Activated T-helper 1 cell treated with Interleukin-2 at 50 U/mL for 16 hours (primary cell): ENCODE measurements around the gene FAM162B.
"Not testable (repeated sequence)": the region's sequence is repeated elsewhere in the genome, so short reads cannot be mapped to it uniquely, and the experiment has no call there.

Source experiments
- DNase-seq: peaks from one replicate; pipeline ENCODE4 v3.0.0-alpha.2; 2020; ENCODE audit warnings: low read depth

FAM162B gene

DNA sequence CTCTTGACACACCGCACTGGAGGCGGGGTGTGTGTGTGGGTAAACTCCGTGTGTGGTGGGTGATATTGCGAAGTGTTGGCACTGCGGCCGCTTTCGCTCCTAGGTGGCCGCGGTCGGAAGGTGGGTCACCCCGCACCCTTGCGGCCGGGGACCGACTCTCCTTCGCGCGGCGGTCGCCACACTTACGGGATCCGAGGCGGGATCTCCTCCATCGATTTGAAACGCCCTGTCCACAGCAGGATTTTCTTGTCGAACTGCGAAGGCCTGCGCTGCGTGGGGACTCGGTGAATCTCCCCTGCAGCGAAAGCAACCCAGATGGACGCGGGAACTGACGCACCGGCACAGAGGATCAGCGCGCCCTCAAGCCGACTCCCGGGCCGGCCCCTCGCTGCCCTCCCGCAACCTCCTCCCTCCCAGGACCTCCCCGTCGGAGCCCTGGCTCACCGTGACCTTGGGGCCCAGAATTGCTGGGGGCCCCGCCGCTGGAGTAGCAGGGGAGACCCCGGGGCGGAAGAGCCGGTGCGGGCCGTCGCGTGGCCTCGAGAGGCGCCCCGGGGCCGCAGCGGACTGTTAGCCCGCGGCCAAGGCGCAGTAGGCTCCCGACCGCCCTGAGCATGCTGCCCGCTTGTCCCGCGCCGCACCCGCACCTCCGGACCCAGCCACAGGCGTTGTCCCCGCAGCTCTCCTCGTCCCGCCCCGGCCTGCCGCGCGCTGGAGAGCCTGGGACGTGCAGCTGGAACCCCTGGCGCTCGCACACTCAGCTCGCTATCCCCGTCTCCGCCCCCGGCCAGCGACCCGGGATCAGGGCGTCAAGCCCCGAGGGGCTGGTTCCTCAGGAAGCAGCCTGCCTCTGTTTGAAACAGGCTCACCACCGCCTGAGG lies at the start of gene FAM162B:
TSS of gene FAM162B (minus strand) at position 759 of the 881 bp plus-strand sequence. CDS start at position 616, 143 bp downstream.
- no peak for DNase-seq

DNA sequence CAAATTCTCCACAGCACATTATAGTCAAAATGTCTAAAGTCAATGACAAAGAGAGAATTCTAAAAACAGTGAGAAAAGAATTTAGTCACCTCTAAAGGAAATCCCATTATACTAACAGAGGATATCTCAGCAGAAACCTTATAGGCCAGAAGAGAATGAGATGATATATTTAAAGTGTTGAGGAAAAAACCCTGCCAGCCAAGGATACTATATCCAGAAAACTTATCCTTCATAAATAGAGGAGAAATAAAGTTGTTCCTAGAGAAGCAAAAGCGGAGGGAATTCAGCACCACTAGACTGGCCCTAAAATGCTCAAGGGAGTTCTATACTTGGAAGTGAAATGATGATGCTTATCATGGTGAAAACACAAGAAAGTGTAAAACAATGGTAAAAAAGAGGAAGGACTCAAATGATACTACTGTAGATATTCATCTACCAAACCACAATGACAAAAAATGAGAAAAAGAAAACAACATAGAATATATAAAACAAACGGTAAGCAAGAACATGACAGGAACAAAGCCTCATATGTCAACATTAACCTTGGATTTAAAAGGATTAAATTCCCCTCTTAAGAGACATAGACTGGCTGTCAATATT lies 46.6 kb upstream of the FAM162B start:
- DNase-seq, result no peak

DNA sequence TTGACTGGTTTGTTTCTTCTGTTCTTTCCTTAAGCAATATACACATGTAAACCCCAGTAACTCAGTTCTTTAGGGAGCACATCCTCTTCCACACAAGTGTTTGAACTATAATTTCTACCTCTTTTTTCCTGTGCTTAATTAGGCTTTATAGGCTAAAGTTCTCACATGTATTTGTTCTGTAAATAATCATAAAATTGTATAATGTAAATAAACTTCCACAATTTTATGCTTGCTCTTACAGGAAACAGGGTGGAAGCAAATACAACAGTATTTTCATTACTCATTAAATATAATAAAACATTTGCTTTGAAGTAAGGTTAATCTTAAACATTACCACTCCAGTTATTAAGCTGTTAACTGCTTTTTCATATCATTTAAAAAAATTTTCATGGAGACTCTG lies 36.5 kb upstream of the FAM162B start:
- DNase-seq, result no peak

DNA sequence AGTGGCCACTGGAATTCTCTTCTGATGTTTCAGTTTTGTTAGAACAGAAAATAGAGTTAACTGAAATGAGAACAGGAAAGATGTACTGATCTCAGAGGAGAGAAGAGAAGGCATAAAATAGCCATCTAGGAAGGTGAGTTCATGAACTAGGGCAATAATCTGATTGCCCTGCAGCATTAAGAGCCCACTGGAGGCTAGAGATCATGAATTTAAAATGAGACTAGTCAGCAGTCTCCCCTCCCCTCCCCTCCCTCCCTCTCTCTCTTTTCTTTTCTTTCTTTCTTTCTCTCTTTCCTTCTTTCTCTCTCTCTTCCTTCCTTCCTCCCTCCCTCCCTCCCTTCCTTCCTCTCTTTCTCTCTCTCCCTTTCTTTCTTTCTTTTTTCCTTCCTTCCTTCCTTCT lies 34.4 kb upstream of the FAM162B start:
- DNase-seq, result no peak

DNA sequence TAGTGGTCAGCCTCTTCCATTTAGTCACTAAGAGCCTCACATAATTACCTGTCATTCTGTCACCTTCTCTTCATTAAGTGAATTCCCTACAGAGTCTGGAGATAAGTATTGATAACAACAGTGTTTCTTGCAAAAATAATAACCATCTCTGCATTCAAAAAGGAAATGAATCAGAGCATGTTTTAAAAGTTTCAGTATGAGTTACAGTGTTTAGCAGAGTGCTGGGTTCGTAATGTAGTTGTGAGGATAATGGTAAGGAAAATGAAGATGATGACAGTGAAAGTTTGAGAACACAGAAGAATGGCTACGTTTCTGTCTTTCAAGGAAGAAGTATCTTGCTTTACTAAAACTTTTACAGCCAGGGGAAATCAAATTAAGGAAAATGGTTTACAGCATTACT lies 32.1 kb upstream of the FAM162B start:
- no peak for DNase-seq

DNA sequence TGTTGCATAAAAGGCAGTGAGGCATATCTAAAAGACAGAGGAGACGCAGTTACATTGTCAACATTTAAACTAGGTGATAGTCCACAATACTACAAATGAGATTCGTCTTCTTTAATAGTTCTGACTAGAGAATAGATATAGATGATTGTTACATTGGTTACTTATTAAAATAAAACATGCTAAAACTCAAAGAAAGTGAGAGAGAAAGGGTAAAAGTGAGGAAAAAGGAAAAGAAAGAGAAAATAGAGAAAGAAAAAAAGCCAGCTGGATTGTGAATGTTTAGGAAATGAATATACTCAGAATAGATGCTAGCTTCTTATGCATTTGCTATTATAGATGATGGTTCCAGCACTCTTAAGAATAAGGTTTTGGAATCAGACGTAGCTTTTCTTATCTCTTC lies 27.7 kb upstream of the FAM162B start:
- no peak for DNase-seq

DNA sequence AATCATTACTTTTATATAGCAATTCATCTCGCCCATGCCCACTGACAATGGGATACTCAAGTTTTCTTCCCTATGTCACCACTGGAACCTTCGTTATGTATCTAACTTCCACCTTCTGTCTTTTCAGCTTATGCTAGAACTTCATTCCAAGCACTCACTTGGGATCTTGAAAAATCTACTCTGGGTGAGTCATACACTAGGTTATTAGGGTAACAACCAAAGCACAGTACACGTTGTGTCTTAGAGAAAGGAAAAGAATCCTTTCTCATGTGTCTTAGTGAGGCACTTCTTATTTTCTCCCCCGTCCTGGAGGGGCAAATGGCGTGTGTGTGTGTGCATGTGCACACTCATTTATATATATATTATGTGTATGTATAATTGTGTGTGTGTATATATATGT lies 18.3 kb upstream of the FAM162B start:
- DNase-seq, result no peak

DNA sequence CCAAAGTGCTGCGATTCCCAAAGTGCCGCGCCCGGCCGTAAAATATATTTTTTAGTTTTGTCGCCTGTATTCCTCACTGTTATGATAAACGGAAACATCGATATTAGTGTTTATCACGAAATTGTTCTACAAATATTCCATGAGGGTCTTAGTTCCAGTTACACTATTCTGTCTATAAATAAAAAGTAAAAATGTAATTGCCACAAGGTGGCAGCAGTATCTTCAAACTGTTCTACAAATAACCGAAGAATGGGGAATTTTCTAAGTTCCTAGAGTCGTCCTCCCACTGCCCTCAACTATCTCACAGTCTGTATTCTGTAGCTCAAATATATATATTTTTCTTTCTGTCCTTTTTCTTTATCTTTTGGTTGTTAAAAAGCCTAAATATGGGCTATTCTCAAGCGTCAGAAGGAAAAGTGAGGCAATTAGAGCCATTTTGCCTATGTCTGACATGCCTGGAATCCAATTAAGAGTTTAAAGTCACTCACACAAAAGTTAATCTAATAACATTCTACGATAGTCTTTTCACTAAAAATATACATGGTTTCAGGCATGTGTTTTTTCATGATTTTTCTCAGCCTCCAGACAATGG lies 14.2 kb upstream of the FAM162B start:
- DNase-seq, result no peak

DNA sequence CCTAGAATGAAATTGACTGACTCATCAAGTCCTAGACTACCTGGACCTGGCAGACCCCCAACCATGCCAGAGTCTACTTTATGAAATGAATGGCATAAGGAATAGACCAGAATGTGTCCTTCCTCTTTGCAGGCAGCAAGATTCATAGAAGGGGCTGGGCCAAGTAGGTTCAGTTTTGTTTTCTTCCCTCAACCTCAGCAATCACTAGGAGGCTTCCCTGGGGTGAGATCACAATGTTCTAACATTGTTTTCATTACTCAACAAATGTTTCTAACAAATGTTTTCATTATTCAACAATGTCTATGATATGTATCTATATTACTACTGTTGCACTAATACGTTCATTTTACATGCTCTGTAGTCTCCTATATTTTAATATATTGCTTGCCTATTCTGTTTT lies 8.4 kb upstream of the FAM162B start:
- no peak for DNase-seq

DNA sequence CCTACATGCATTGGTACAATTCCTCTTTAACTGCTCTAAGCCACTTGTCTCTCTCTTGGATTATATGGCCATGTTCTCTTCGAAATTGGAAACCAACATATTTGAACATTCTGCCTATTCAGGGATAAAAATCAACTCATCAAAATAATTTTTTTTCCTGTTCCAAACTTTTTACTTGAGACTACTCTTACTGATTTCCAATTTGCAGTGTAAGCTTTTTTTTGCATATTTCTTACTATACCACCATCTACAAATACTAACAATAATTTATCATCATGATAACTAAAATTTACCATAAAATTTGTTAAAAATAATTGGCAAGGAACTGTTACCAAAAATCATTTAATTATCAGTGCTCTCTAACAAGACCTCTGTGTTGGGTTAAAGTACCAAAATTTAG lies 6.9 kb upstream of the FAM162B start:
- no peak for DNase-seq

DNA sequence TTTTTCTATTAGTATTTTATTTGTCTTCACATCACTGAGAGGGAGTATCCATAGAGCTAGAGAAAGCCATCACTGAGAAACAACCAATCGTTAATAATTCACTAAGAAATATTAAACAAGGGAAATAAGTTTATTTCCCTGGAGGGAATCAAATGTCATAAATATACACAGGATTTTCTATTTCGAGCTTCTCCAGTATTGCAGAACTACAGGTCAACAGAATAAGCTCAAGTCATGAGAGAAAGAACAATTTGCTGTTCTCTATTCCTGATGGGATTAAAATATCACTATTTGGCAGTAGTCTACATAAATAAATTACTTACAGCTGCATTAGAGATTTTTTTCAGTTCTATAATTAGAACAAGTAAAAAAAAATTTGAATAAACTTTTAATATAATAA lies 2.2 kb upstream of the FAM162B start:
- no peak for DNase-seq

DNA sequence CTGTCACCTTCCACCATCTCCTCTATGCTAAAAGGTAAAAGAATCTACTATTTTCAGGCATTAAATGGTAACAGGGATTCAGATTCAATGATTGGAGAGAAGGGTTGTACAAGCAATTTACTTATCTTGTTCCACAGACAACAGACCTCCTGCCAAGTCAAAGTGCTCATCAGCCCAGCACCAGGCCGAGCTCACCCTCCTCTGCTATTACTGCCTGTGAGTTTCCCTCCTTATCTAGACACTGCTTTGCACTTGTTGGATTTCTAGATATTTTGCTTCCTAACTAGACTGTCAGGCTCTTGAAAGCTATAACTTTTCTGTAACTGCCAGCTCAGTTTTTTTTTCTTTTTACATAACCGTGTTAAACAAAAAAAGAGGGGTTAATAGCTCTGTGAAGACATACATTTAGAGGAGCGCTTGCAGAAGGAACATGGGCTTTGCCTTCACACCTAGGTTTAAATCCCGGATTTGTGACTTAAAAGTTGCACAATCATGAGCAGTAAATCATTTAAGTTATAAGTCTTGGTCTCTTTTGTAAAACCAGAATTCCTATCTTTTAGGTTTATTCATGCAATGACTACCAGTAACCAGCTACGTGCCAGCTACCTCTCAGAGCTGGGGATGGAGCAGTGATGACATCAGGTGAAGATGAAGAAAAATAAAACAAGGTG lies 1.1 kb upstream of the FAM162B start:
- DNase-seq, result no peak

DNA sequence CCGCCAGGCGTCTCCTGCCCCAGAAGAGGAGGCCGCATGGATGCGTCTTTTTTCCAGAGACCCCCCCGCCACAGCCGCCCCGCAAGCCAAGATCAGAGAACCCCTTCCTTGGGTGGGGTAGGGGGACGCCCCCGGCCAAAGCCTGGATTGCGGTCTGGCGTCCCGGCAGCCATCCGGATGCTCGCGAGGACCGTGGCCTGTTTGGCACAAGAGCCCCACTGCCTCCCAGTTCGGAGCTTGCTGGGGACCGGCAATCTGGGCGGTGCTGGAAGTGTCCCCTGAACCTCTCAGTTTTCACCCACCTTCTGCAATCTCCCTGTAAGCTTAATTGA lies 924 bp downstream of the FAM162B start:
- DNase-seq, result no peak

DNA sequence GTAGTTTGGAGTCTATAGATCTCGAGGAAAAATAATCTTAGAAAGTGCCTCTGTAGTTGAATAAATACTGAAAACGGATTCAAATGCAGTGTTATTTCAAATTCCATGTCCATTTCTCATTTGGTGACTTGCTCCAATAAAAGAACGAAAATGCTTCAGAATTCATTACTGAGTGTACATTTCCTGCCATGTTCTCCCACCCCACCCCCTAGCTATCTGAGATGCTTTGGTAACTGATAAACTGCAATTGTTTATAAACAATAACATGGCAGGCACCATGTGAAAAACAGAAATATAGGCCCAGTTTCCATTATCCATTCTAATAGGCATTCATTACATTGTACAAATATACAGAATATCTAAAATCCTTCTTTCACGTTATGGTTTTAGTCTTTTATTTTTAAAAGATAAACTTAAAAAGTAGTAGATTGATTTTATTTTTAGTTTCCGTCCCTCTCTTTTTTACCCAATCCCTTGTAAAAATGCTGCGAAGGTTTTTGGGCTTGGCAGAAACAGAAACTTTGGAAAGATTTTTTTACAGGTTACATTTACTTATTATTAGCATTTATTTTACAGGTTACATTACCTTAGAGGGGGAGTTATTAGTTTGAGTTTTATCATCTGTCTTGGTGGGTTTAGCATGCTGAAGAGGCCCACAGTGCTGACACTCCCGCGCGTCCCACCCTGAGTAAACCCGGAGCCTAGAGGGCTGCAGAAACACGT lies 1.5 kb downstream of the FAM162B start:
- no peak for DNase-seq

DNA sequence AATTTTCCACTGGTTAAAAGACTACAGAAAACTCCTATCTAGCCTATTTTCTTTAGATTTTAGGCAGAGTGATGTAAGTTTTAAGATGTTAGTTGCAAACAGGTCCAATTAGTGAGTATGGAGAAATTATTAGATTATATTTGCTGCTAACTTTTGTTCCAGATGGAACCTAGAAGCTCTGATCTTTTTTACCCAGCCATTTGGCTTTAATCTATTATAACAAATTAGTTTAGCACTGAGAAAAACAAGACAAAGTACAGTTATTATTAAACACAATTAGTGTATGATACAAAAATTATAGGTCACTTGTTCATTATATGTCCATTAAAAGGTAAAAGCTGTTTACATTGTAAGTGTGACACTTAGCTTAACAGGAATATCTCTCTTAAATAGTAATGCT lies 2.5 kb downstream of the FAM162B start:
- DNase-seq, result no peak

DNA sequence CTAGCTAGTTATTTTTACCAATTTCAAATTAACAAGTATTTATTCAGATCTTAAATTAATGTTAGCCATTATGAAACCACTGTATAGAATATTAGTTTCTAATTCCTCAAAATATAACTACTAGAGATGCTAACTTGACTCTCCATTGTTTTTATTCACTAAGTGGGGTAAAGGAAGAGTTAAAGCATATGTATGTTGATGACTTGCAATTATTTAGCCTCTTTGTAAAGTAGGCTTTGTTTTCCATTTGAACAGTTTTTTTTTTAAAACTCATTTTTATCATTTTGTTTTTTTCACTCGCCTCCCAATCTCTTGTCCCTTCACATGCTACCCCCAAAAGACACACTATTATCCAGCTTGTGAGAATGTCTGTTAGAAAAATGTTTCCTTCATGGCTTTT lies 3.3 kb downstream of the FAM162B start:
- DNase-seq, result no peak

DNA sequence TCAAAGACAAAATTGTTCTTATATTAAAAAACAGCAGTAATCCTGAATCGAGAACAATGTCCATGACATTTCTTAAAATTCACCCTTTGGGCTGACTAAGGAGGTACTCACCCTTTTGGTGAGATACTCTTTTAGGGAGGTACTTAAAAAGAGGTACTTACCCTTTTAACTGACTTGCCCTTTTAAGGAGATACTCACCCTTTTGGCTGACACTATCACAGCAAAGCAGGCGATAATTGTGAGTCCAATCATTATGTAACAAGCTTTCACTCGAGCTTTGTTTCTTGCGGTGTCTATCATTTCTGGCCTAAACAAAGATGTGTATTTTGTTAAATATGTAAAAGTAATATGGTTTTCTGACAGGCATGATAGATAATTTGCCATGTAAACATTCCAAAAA lies 3.7 kb downstream of the FAM162B start:
- no peak for DNase-seq

DNA sequence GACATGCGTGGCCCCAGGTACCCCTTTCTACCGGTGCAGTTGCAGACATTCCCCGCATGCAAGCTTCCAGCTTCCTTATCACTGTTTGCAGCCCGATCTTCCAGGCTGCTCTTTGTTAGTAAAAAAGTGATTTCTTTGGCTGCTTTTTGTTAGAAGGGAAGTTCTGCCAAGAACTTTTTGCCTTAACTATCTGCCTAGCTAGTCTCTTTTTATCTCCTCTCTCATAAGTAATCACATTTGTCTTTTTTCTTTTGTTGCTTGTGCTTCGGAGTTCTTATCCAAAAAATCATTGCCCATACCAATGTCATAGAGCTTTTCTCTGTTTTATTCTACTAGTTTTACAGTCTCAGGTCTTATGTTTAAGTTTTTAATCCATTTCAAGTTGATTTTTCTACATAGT lies 20.3 kb downstream of the FAM162B start:
- DNase-seq, result no peak

DNA sequence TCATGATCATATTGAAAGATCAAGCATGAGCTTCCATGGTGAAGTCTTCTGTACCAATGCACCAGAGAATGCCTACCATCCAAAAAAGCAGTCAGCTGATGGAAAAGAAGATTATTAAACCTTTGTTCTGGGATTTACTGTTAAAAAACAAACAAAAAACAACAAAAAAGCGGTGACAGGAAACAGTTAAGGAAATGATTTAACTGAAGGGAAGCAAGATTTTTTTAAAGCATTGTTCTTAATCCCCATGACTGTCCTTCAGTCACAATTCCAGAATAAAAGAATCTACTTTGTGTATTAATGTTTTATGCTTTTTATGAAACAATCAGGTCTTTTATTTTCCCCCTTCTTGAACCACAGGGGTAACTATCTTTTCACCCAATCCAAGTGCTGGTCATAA lies 23.9 kb downstream of the FAM162B start:
- DNase-seq, result no peak

DNA sequence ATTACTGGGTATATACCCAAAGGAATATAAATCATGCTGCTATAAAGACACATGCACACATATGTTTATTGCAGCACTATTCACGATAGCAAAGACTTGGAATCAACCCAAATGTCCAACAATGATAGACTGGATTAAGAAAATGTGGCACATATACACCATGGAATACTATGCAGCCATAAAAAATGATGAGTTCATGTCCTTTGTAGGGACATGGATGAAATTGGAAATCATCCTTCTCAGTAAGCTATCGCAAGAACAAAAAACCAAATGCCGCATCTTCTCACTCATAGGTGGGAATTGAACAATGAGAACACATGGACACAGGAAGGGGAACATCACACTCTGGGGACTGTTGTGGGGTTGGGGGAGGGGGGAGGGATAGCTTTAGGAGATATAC lies 25.0 kb downstream of the FAM162B start:
- not testable (repeated sequence) for DNase-seq

DNA sequence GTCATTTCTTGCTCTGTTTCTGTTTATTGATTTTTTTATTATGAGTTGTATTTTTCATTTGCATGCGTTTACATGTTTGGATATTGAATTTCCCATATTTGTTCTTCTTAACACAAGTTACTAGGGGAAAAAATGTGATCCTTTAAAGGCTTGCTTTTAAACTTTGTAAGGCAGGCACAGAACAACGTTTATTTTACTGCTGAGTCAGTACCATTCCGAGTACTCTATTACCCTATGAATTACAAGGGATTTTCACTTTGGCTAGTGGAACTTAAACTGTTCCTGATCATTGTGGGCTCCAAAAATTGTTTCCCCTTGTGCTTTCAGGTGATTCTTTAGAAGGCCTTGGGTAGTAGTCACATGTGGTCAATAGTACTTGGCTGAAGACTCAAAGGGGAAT lies 28.5 kb downstream of the FAM162B start:
- DNase-seq, result no peak

DNA sequence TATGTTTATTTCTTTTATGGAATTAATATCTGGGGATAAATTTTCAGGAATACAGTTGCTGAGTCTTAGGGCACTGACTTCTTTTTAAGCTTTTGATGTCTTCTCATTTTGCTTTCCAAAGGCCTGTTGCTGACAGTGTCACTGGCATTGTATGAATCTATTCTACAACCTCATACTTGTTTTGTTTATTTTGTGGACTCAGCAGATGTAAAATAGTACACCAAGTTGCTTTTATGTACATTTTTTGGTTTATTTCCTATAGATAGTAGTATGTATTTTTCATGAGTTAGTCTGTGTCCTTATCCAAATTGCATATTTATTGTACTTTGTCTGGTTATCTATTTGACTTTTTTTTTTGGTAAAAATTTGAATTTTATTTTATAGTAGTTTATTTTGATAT lies 35.0 kb downstream of the FAM162B start:
- DNase-seq, result no peak
